ENCODE results near the gene ARHGAP24.

Gene ARHGAP24

GRCh38 chr4:85864259-85865205, 389.6 kb downstream of the ARHGAP24 start:
- CTCF ChIA-PET, result interaction anchor here (0.6 to 1.8 kb wide), 2 partner anchors 32 to 68 kb away, joined by 4 read pairs; no protein-coding TSS in a partner anchor
- no peak for TF ChIP-seq ZNF384 (IDR thresholded peaks at IDR 0.05)
- DNase-seq (ENCODE audit: extremely low spot score), result no peak
- POLR2A ChIA-PET, result no interaction called here

- TF ChIP-seq CTBP1 (IDR thresholded peaks at IDR 0.05; ENCODE audit: borderline replicate concordance), result no peak
- TF ChIP-seq FOXA1 (IDR thresholded peaks at IDR 0.05), result no peak
- no peak for TF ChIP-seq SP1 (IDR thresholded peaks at IDR 0.05)
- no peak for TF ChIP-seq HDGF (IDR thresholded peaks at IDR 0.05; ENCODE audit: borderline replicate concordance)
- DNase-seq (ENCODE audit: extremely low spot score), result no peak
- ChIA-PET POLR2A (no interaction called here), CTCF (no interaction called here)
Observed at GRCh38 chr4:85865256-85865655, 390.3 kb downstream of the ARHGAP24 start.

- CTCF ChIA-PET, result no interaction called here
- no peak for DNase-seq (ENCODE audit: extremely low spot score)
- POLR2A ChIA-PET, result no interaction called here
- TF ChIP-seq CTBP1 (IDR thresholded peaks at IDR 0.05; ENCODE audit: borderline replicate concordance) (no peak), FOXM1 (IDR thresholded peaks at IDR 0.05; ENCODE audit: borderline replicate concordance) (no peak), HDGF (IDR thresholded peaks at IDR 0.05; ENCODE audit: borderline replicate concordance) (no peak), TARDBP (IDR thresholded peaks at IDR 0.05) (no peak), PKNOX1 (IDR thresholded peaks at IDR 0.05) (no peak), ARNT (IDR thresholded peaks at IDR 0.05) (no peak), L3MBTL2 (conservative IDR thresholded peaks at IDR 0.05) (no peak), SUZ12 (IDR thresholded peaks at IDR 0.05) (no peak), SP1 (IDR thresholded peaks at IDR 0.05) (no peak)
Observed at GRCh38 chr4:85866508-85866907, 391.6 kb downstream of the ARHGAP24 start.

- DNase-seq (ENCODE audit: extremely low spot score), result no peak
- ChIA-PET CTCF (no interaction called here), POLR2A (no interaction called here)
- TF ChIP-seq BHLHE40 (IDR thresholded peaks at IDR 0.05; ENCODE audit: borderline replicate concordance), result no peak
- TF ChIP-seq ZNF384 (IDR thresholded peaks at IDR 0.05), result no peak
- TF ChIP-seq PKNOX1 (IDR thresholded peaks at IDR 0.05), result no peak
- no peak for TF ChIP-seq SUZ12 (IDR thresholded peaks at IDR 0.05)
Observed at GRCh38 chr4:85867271-85867670, 392.3 kb downstream of the ARHGAP24 start.

GRCh38 chr4:85869181-85869580, 394.2 kb downstream of the ARHGAP24 start:
- ChIA-PET CTCF (no interaction called here), POLR2A (no interaction called here)
- no peak for DNase-seq (ENCODE audit: extremely low spot score)
- no peak for TF ChIP-seq LEF1 (IDR thresholded peaks at IDR 0.05; ENCODE audit: borderline replicate concordance)
- no peak for TF ChIP-seq ARNT (IDR thresholded peaks at IDR 0.05)
- no peak for TF ChIP-seq FOXM1 (IDR thresholded peaks at IDR 0.05; ENCODE audit: borderline replicate concordance)
- TF ChIP-seq SP1 (IDR thresholded peaks at IDR 0.05), result no peak
- no peak for TF ChIP-seq CTBP1 (IDR thresholded peaks at IDR 0.05; ENCODE audit: borderline replicate concordance)

GRCh38 chr4:85870298-85871083, 395.5 kb downstream of the ARHGAP24 start:
- TF ChIP-seq HDGF (IDR thresholded peaks at IDR 0.05; ENCODE audit: borderline replicate concordance) (no peak), ZNF384 (IDR thresholded peaks at IDR 0.05) (no peak), TARDBP (IDR thresholded peaks at IDR 0.05) (no peak), ARNT (IDR thresholded peaks at IDR 0.05) (no peak), FOXA1 (IDR thresholded peaks at IDR 0.05) (no peak), CTBP1 (IDR thresholded peaks at IDR 0.05; ENCODE audit: borderline replicate concordance) (no peak), SP1 (IDR thresholded peaks at IDR 0.05) (no peak), BHLHE40 (IDR thresholded peaks at IDR 0.05; ENCODE audit: borderline replicate concordance) (no peak), FOXM1 (IDR thresholded peaks at IDR 0.05; ENCODE audit: borderline replicate concordance) (no peak), ELF4 (IDR thresholded peaks at IDR 0.05) (no peak), LEF1 (IDR thresholded peaks at IDR 0.05; ENCODE audit: borderline replicate concordance) (no peak), FOXK2 (IDR thresholded peaks at IDR 0.05) (no peak), NFRKB (IDR thresholded peaks at IDR 0.05) (no peak), SUZ12 (IDR thresholded peaks at IDR 0.05) (no peak), PKNOX1 (IDR thresholded peaks at IDR 0.05) (no peak), L3MBTL2 (conservative IDR thresholded peaks at IDR 0.05) (no peak)
- ChIA-PET CTCF (no interaction called here), POLR2A (no interaction called here)
- no peak for DNase-seq (ENCODE audit: extremely low spot score)
